SW480 (cell line): ENCODE data around the gene ATP6V0E1.

Experiments used
- DNase-seq: peaks from one replicate; pipeline ENCODE4 v3.0.0-alpha.2; 2016; ENCODE audit warnings: low spot score

Gene ATP6V0E1

GRCh38 chr5:172956936-172957335 lies 26.6 kb upstream of the ATP6V0E1 start:
- DNase-seq, result no peak

GRCh38 chr5:172957458-172957857 lies 26.1 kb upstream of the ATP6V0E1 start:
- no peak for DNase-seq

- peak; percentile 78 for DNase-seq
These were observed 25.1 kb upstream of the ATP6V0E1 start for GRCh38 chr5:172958331-172959046.

GRCh38 chr5:172959824-172960799 lies 23.5 kb upstream of the ATP6V0E1 start:
- DNase-seq, result no peak

- DNase-seq, result no peak
These were observed 13.7 kb upstream of the ATP6V0E1 start for GRCh38 chr5:172969921-172970320.

GRCh38 chr5:172971482-172971881 lies 12.1 kb upstream of the ATP6V0E1 start:
- no peak for DNase-seq

GRCh38 chr5:172972552-172972951 lies 11.0 kb upstream of the ATP6V0E1 start:
- DNase-seq, result no peak

- no peak for DNase-seq
These were observed 10.2 kb upstream of the ATP6V0E1 start for GRCh38 chr5:172973127-172973916.

GRCh38 chr5:172973931-172974330 lies 9.6 kb upstream of the ATP6V0E1 start:
- no peak for DNase-seq

- DNase-seq, result no peak
These were observed 8.3 kb upstream of the ATP6V0E1 start for GRCh38 chr5:172975289-172975688.

GRCh38 chr5:172979778-172980177 lies 3.8 kb upstream of the ATP6V0E1 start:
- no peak for DNase-seq

- DNase-seq, result no peak
These were observed 1.6 kb upstream of the ATP6V0E1 start for GRCh38 chr5:172981931-172982330.

- peak; percentile 87 for DNase-seq
These were observed 828 bp downstream of the ATP6V0E1 start for GRCh38 chr5:172984244-172984953.

- DNase-seq, result no peak
These were observed 2.0 kb downstream of the ATP6V0E1 start for GRCh38 chr5:172985596-172985995.

GRCh38 chr5:172988276-172988675 lies 4.7 kb downstream of the ATP6V0E1 start:
- no peak for DNase-seq

GRCh38 chr5:172990776-172991175 lies 7.2 kb downstream of the ATP6V0E1 start:
- DNase-seq, result no peak

GRCh38 chr5:172994405-172994804 lies 10.8 kb downstream of the ATP6V0E1 start:
- DNase-seq, result no peak

GRCh38 chr5:172999372-172999973 lies 15.9 kb downstream of the ATP6V0E1 start:
- DNase-seq, result no peak

GRCh38 chr5:172999974-173000373 lies 16.4 kb downstream of the ATP6V0E1 start:
- DNase-seq, result no peak

- DNase-seq, result no peak
These were observed 17.8 kb downstream of the ATP6V0E1 start for GRCh38 chr5:173001229-173001841.

- no peak for DNase-seq
These were observed 19.8 kb downstream of the ATP6V0E1 start for GRCh38 chr5:173003360-173003759.
